ENCODE data around the gene AKAP17A.

- TF ChIP-seq CTCF (IDR thresholded peaks at IDR 0.05): no peak
- TF ChIP-seq POLR2A (IDR thresholded peaks at IDR 0.05): no peak
These were observed 36.0 kb upstream of the AKAP17A start for GRCh38 chrX:1555370-1555769.
